B cell (primary cell): ENCODE measurements around the gene VPS13D. TPM values are rescaled to one million over a fixed set of nuclear protein-coding genes. Genes with fewer than 3 reads are reported as not detected.

Experiments used
- ATAC-seq: fragments of 200-7000 bp; cut with Tn5 transposase; one replicate; pipeline ENCODE4 v1.10.0; 2021; ENCODE audit warnings: low read depth, mild to moderate bottlenecking, moderate number of reproducible peaks, moderate library complexity
- CTCF ChIA-PET: fragments of 350-600 bp; sonication (Branson Sonifier 250); formaldehyde crosslinking; loops from one replicate; lab custom pipeline; 2021; ENCODE audit warnings: antibody characterized with exemption, inconsistent platforms; lab: Charles Lee
- POLR2A ChIA-PET: fragments of 350-600 bp; sonication (Branson Sonifier 250); formaldehyde crosslinking; loops from one replicate; lab custom pipeline; 2021; ENCODE audit warnings: antibody characterized with exemption; lab: Charles Lee
- DNase-seq: peaks from one replicate; pipeline ENCODE4 v3.0.0; 2013
- H2AFZ ChIP-seq: 2 replicates; pipeline ENCODE4 v1.6.1; 2012; ENCODE audit warnings: mild to moderate bottlenecking, low read depth, low read length; ENCODE audit not compliant: insufficient read depth, poor library complexity, severe bottlenecking
- H3K27ac ChIP-seq, 2 donors: 1 replicate in 1 of 2; 2 replicates in 1 of 2; pipeline ENCODE4 v1.5.1; 2012 to 2013; ENCODE audit warnings: low read length in 2 of 2, mild to moderate bottlenecking in 2 of 2, moderate library complexity in 1 of 2
- H3K27me3 ChIP-seq, 4 experiments: fragments of 200-600 bp in 1 of 4; sonication (generic) in 1 of 4; replicated peaks in 1 of 4; 1 replicate in 2 of 4; 2 replicates in 2 of 4; pipeline versions ENCODE4 v1.6.1 to v1.7.0; 2013 to 2016; ENCODE audit warnings: low read length in 3 of 4, mild to moderate bottlenecking in 2 of 4, mixed read lengths in 1 of 4, moderate library complexity in 1 of 4; ENCODE audit not compliant: insufficient read depth in 4 of 4, control insufficient read depth in 3 of 4; ENCODE audit errors: control extremely low read depth in 1 of 4
- H3K36me3 ChIP-seq, 2 experiments: replicated peaks in 1 of 2; 1 replicate in 1 of 2; 2 replicates in 1 of 2; pipeline versions ENCODE4 v1.6.1 to v1.7.1; 2013; ENCODE audit warnings: low read length in 1 of 2; ENCODE audit not compliant: insufficient read depth in 2 of 2, control insufficient read depth in 1 of 2; ENCODE audit errors: control extremely low read depth in 1 of 2, extremely low read depth in 1 of 2
- H3K4me1 ChIP-seq, 2 donors: fragments of 200-600 bp in 1 of 2; sonication (generic) in 1 of 2; 1 replicate in 1 of 2; 2 replicates in 1 of 2; pipeline versions ENCODE4 v1.5.1 to v1.6.1; 2013 to 2017; ENCODE audit warnings: low read length in 2 of 2; ENCODE audit not compliant: control insufficient read depth in 2 of 2, insufficient read depth in 2 of 2
- H3K4me2 ChIP-seq: replicated peaks from 2 replicates; pipeline ENCODE3; 2012; ENCODE audit warnings: mild to moderate bottlenecking, low read depth, low read length; ENCODE audit not compliant: poor library complexity, severe bottlenecking
- H3K4me3 ChIP-seq, 5 experiments: fragments of 200-600 bp in 1 of 5; sonication (generic) in 1 of 5; 1 replicate in 3 of 5; 2 replicates in 2 of 5; pipeline versions ENCODE4 v1.5.1 to v1.7.0; 2011 to 2016; ENCODE audit warnings: low read length in 4 of 5, mild to moderate bottlenecking in 4 of 5, low read depth in 2 of 5, control low read depth in 1 of 5, moderate library complexity in 1 of 5; ENCODE audit not compliant: insufficient read depth in 1 of 5; ENCODE audit errors: control extremely low read depth in 1 of 5, extremely low read depth in 1 of 5
- H3K79me2 ChIP-seq: fragments of 200-600 bp; sonication (generic); one replicate; pipeline ENCODE4 v1.6.0; 2016; ENCODE audit warnings: low read length; ENCODE audit not compliant: control insufficient read depth, insufficient read depth
- H3K9ac ChIP-seq: fragments of 200-600 bp; sonication (generic); 2 replicates; pipeline ENCODE4 v1.6.1; 2017; ENCODE audit warnings: mild to moderate bottlenecking, low read length, moderate library complexity
- H3K9me3 ChIP-seq, 3 donors: one replicate each; pipeline versions ENCODE4 v1.6.1 to v1.7.1; 2013; ENCODE audit warnings: low read length in 2 of 3; ENCODE audit not compliant: control insufficient read depth in 2 of 3, insufficient read depth in 1 of 3; ENCODE audit errors: control extremely low read depth in 1 of 3
- H4K20me1 ChIP-seq: 2 replicates; pipeline ENCODE4 v1.6.0; 2012; ENCODE audit warnings: mild to moderate bottlenecking, low read length; ENCODE audit not compliant: insufficient read depth, control insufficient read depth, poor library complexity, severe bottlenecking
- H3K27ac Mint-ChIP-seq: one replicate; pipeline ENCODE4 v1.8.0; 2021; ENCODE audit warnings: mixed read lengths
- H3K27me3 Mint-ChIP-seq: one replicate; pipeline ENCODE4 v1.8.0; 2021; ENCODE audit warnings: mixed read lengths
- H3K4me1 Mint-ChIP-seq: one replicate; pipeline ENCODE4 v1.8.0; 2021; ENCODE audit warnings: mixed read lengths
- H3K4me3 Mint-ChIP-seq: one replicate; pipeline ENCODE4 v1.8.0; 2021; ENCODE audit warnings: mixed read lengths
- H3K9me3 Mint-ChIP-seq: one replicate; pipeline ENCODE4 v1.8.0; 2022; ENCODE audit warnings: mixed read lengths; ENCODE audit not compliant: insufficient read depth
- CTCF ChIP-seq: fragments of 200-600 bp; IDR thresholded peaks from one replicate; pipeline ENCODE4 v1.8.0; 2022; ENCODE audit warnings: antibody characterized with exemption, mild to moderate bottlenecking
- EZH2 ChIP-seq: IDR thresholded peaks from 2 replicates; pipeline ENCODE4 v1.6.1; 2012; ENCODE audit warnings: borderline replicate concordance, low read depth, mild to moderate bottlenecking, moderate library complexity, low read length; ENCODE audit not compliant: insufficient read depth, poor library complexity, severe bottlenecking
- WGBS: methylation state at CpG from one replicate; pipeline ENCODE4 v1.1.5; 2013; ENCODE audit warnings: missing lambda C conversion rate; ENCODE audit not compliant: insufficient coverage; 5-methylcytosine and 5-hydroxymethylcytosine counted together
- intact Hi-C: fragments of 100-400 bp; cut with micrococcal nuclease; formaldehyde crosslinking; loops from one replicate; pipeline ENCODE4 v1.10.0; 2022
- polyA plus RNA-seq: library from polyadenylated mRNA; depleted of rRNA; stranded (reverse); fragments of >200 nt; gene quantifications from 2 replicates; pipeline ENCODE4 v1.2.3, GENCODE V29; 2012
- total RNA-seq, 2 donors: library from RNA; stranded (reverse); fragments of 120-200 nt in 1 of 2; gene quantifications; 1 replicate in 1 of 2; 2 replicates in 1 of 2; pipeline versions ENCODE4 v1.2.3 to v1.2.4, GENCODE V29; 2013 to 2022

VPS13D gene
- total and polyA plus RNA-seq, 2 donors (not counting 1 experiment from before 2014, with no cell fraction given): 29.9 to 104 TPM

DNA sequence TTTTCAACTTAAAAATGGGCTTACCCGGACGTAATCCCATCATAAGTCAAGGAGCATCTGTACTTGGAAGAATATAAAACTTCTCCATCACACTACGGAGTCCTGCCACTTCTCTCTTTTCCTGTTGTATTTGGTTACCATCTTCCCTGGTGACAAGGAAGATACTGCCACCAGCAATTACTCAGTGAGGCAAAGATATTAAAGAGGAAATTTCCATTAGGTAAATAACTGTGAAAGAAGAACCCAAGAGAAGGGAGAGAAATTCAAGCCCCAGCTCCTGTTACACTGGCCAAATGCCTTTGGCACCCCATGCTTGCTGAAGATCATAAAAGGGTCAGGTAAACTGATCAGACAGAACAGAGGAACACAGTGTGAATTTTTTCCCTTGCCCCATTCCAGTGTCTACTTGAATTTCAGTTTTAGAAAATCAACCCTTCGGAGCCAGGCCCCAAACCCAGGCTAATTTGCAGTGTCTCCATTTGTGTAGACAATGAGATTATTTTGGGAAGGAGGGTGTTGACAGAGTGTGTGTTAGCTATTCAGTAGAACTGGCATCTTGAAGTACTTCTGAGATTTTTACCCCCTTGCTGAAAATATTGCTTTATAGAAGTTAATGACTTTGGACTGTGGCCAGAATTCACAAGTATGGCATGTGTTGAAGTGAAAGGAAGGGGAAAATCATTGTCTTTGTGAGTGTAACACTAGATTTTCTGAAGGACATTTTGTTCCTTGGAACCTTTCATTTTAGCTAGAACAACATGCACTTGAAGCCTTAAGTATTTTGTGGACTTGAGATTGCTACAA lies 221.1 kb downstream of the VPS13D start:
- peaks cover 7 to 28% of the 10 kb centered on the region in 2 experiments for H3K36me3 ChIP-seq
- H4K20me1 ChIP-seq: no peaks in the 10 kb centered on the region
- no CpG with 5 or more reads among the region's 4 CpGs for WGBS
- Mint-ChIP-seq H3K27ac (no peak overlapping the region), H3K4me1 (peaks cover 25% of the 10 kb centered on the region), H3K4me3 (no peak overlapping the region), H3K27me3 (no peaks in the 10 kb centered on the region), H3K9me3 (no peaks in the 10 kb centered on the region)
- H3K4me2 ChIP-seq: no peak overlapping the region
- no peak for DNase-seq
- no peak overlapping the region for H2AFZ ChIP-seq
- no peaks in the 10 kb centered on the region for H3K27me3 ChIP-seq
- intact Hi-C loops: no loop called here
- ChIA-PET CTCF (no interaction called here), POLR2A (no interaction called here)
- no peak overlapping the region for H3K9ac ChIP-seq
- no peaks in the 10 kb centered on the region for H3K79me2 ChIP-seq
- no peaks in the 10 kb centered on the region for H3K9me3 ChIP-seq
- H3K4me3 ChIP-seq: no peak overlapping the region
- no peak for ATAC-seq
- no peak for TF ChIP-seq CTCF
- no peak for TF ChIP-seq EZH2
- H3K4me1 ChIP-seq: peaks cover 9 to 17% of the 10 kb centered on the region in 2 donors
- H3K27ac ChIP-seq: no peak overlapping the region

GRCh38 chr1:12451560-12451900 lies 221.7 kb downstream of the VPS13D start:
- no peak overlapping the region for H3K4me3 ChIP-seq
- H4K20me1 ChIP-seq: no peaks in the 10 kb centered on the region
- Mint-ChIP-seq H3K4me3 (no peak overlapping the region), H3K27me3 (no peaks in the 10 kb centered on the region), H3K9me3 (no peaks in the 10 kb centered on the region), H3K27ac (no peak overlapping the region), H3K4me1 (peaks cover 25% of the 10 kb centered on the region)
- intact Hi-C loops: no loop called here
- 100% methylated on average over 1 of the region's 3 CpGs for WGBS
- H2AFZ ChIP-seq: no peak overlapping the region
- H3K27me3 ChIP-seq: no peaks in the 10 kb centered on the region
- CTCF ChIA-PET: no interaction called here
- no peak for ATAC-seq
- H3K4me2 ChIP-seq: no peak overlapping the region
- H3K27ac ChIP-seq: no peak overlapping the region
- H3K9ac ChIP-seq: no peak overlapping the region
- POLR2A ChIA-PET: no interaction called here
- H3K4me1 ChIP-seq: peaks cover 9 to 17% of the 10 kb centered on the region in 2 donors
- H3K36me3 ChIP-seq: peaks cover 7 to 30% of the 10 kb centered on the region in 2 experiments
- no peak for TF ChIP-seq EZH2
- no peak for TF ChIP-seq CTCF
- no peaks in the 10 kb centered on the region for H3K9me3 ChIP-seq
- H3K79me2 ChIP-seq: no peaks in the 10 kb centered on the region
- DNase-seq: no peak
